IMR-90 (cell line): ENCODE measurements around the gene PSMA8. TPM values are rescaled to one million over a fixed set of nuclear protein-coding genes. Genes with fewer than 3 reads are reported as not detected.

Experiments
- ATAC-seq: fragments of 200-7000 bp; cut with Tn5 transposase; 2 replicates; pipeline ENCODE4 v1.9.1; 2020; ENCODE audit warnings: low read depth, mild to moderate bottlenecking, moderate library complexity
- BruUV-seq: library from RNA; stranded (reverse); fragments of 400-500 nt; replicated peaks from 2 replicates; lab custom pipeline; 2021; lab: Mats Ljungman, UMichigan
- CTCF ChIA-PET: fragments of 300-600 bp; formaldehyde crosslinking; extraction: SDS; loops from one replicate; lab custom pipeline; 2021; ENCODE audit warnings: antibody characterized with exemption; lab: Yijun Ruan, JAX
- POLR2A ChIA-PET: fragments of 300-600 bp; sonication (Branson Sonifier 250); formaldehyde crosslinking; loops from one replicate; lab custom pipeline; 2022; ENCODE audit warnings: antibody characterized with exemption; ENCODE audit not compliant: unreplicated experiment; lab: Charles Lee
- DNase-seq: peaks from one replicate; pipeline ENCODE4 v3.0.0; 2013
- H2AFZ ChIP-seq: replicated peaks from 2 replicates; pipeline ENCODE3; 2013; ENCODE audit warnings: low read length, mild to moderate bottlenecking; ENCODE audit not compliant: poor library complexity
- H2AK5ac ChIP-seq: 2 replicates; pipeline ENCODE4 v1.6.1; 2013; ENCODE audit warnings: low read depth, low read length, inconsistent platforms
- H2AK9ac ChIP-seq: replicated peaks from 2 replicates; pipeline ENCODE3; 2013; ENCODE audit warnings: mild to moderate bottlenecking, low read depth, low read length, moderate library complexity; ENCODE audit not compliant: poor library complexity
- H2BK120ac ChIP-seq: 2 replicates; pipeline ENCODE4 v1.6.1; 2013; ENCODE audit warnings: low read depth, low read length, inconsistent platforms
- H2BK15ac ChIP-seq: 3 replicates; pipeline ENCODE4 v1.6.1; 2013; ENCODE audit warnings: low read depth, low read length, inconsistent platforms
- H2BK20ac ChIP-seq: 2 replicates; pipeline ENCODE4 v1.6.1; 2013; ENCODE audit warnings: low read depth, mild to moderate bottlenecking, inconsistent platforms, low read length, moderate library complexity
- H2BK5ac ChIP-seq: 2 replicates; pipeline ENCODE4 v1.6.1; 2013; ENCODE audit warnings: mild to moderate bottlenecking, low read depth, low read length, inconsistent platforms; ENCODE audit not compliant: poor library complexity, severe bottlenecking
- H3K14ac ChIP-seq: replicated peaks from 2 replicates; pipeline ENCODE4 v1.6.1; 2013; ENCODE audit warnings: low read depth, low read length, inconsistent platforms
- H3K18ac ChIP-seq: 2 replicates; pipeline ENCODE4 v1.6.1; 2013; ENCODE audit warnings: low read depth, low read length, control low read depth
- H3K23ac ChIP-seq: 2 replicates; pipeline ENCODE4 v1.6.1; 2013; ENCODE audit warnings: low read depth, low read length, inconsistent platforms
- H3K27ac ChIP-seq: 2 replicates; pipeline ENCODE4 v1.5.1; 2013; ENCODE audit warnings: mild to moderate bottlenecking, control low read depth, low read length; ENCODE audit not compliant: insufficient read depth
- H3K27me3 ChIP-seq: 2 replicates; pipeline ENCODE4 v1.6.1; 2013; ENCODE audit warnings: low read length; ENCODE audit not compliant: control insufficient read depth, insufficient read depth
- H3K36me3 ChIP-seq: 2 replicates; pipeline ENCODE4 v1.6.1; 2013; ENCODE audit warnings: low read length, mixed read lengths; ENCODE audit not compliant: control insufficient read depth, insufficient read depth
- H3K4ac ChIP-seq: 2 replicates; pipeline ENCODE4 v1.6.1; 2013; ENCODE audit warnings: low read depth, low read length, inconsistent platforms
- H3K4me1 ChIP-seq: 2 replicates; pipeline ENCODE4 v1.6.1; 2013; ENCODE audit warnings: low read length, mixed read lengths; ENCODE audit not compliant: control insufficient read depth, insufficient read depth
- H3K4me2 ChIP-seq: 2 replicates; pipeline ENCODE4 v1.6.1; 2013; ENCODE audit warnings: low read depth, mild to moderate bottlenecking, control low read depth, low read length, moderate library complexity
- H3K4me3 ChIP-seq: 2 replicates; pipeline ENCODE4 v1.5.1; 2013; ENCODE audit warnings: low read depth, mild to moderate bottlenecking, control low read depth, low read length, moderate library complexity; ENCODE audit not compliant: insufficient read depth
- H3K56ac ChIP-seq: 2 replicates; pipeline ENCODE4 v1.6.1; 2013; ENCODE audit warnings: low read length, inconsistent platforms; ENCODE audit not compliant: insufficient read depth; ENCODE audit errors: extremely low read depth
- H3K79me1 ChIP-seq, 2 experiments: 2 replicates each; pipeline ENCODE4 v1.6.1; 2013; ENCODE audit warnings: low read length in 2 of 2, inconsistent platforms in 1 of 2, low read depth in 1 of 2
- H3K9ac ChIP-seq: 2 replicates; pipeline ENCODE4 v1.6.1; 2013; ENCODE audit warnings: low read depth, low read length, control low read depth
- H3K9me1 ChIP-seq: 2 replicates; pipeline ENCODE4 v1.6.1; 2013; ENCODE audit warnings: low read length, inconsistent platforms; ENCODE audit not compliant: insufficient read depth
- H3K9me3 ChIP-seq: 2 replicates; pipeline ENCODE4 v1.6.1; 2013; ENCODE audit warnings: low read length; ENCODE audit not compliant: control insufficient read depth, insufficient read depth
- H4K20me1 ChIP-seq: 2 replicates; pipeline ENCODE4 v1.6.1; 2013; ENCODE audit warnings: low read length, inconsistent platforms; ENCODE audit not compliant: insufficient read depth
- H4K5ac ChIP-seq: 2 replicates; pipeline ENCODE4 v1.6.1; 2013; ENCODE audit warnings: mild to moderate bottlenecking, low read depth, low read length, control low read depth
- H4K8ac ChIP-seq, 2 experiments: 2 replicates each; pipeline ENCODE4 v1.6.1; 2013; ENCODE audit warnings: low read depth in 2 of 2, low read length in 2 of 2, control low read depth in 1 of 2, inconsistent platforms in 1 of 2
- H4K91ac ChIP-seq: 2 replicates; pipeline ENCODE4 v1.6.1; 2013; ENCODE audit warnings: low read depth, low read length, inconsistent platforms; ENCODE audit not compliant: insufficient read depth
- BHLHE40 ChIP-seq: fragments of 150-350 bp; IDR thresholded peaks from 2 replicates; pipeline ENCODE4 v1.6.1; 2016; ENCODE audit warnings: mild to moderate bottlenecking, low read depth, low read length
- CEBPB ChIP-seq: IDR thresholded peaks from 2 replicates; pipeline ENCODE4 v1.6.1; 2012; ENCODE audit warnings: low read depth, low read length, improper control_type of control experiment
- CHD1 ChIP-seq: IDR thresholded peaks from 2 replicates; pipeline ENCODE4 v1.6.1; 2012; ENCODE audit warnings: low read depth, low read length, improper control_type of control experiment
- CTCF ChIP-seq: conservative IDR thresholded peaks from 2 replicates; pipeline ENCODE4 v1.5.1; 2012; ENCODE audit warnings: mild to moderate bottlenecking, low read depth, low read length, improper control_type of control experiment
- ELK1 ChIP-seq: fragments of 150-350 bp; IDR thresholded peaks from 2 replicates; pipeline ENCODE4 v1.6.1; 2016; ENCODE audit warnings: low read depth, mild to moderate bottlenecking, low read length, moderate library complexity, borderline replicate concordance
- FOS ChIP-seq: fragments of 150-350 bp; IDR thresholded peaks from 2 replicates; pipeline ENCODE4 v1.6.1; 2016; ENCODE audit warnings: low read depth, low read length
- MAFK ChIP-seq: IDR thresholded peaks from 2 replicates; pipeline ENCODE4 v1.6.1; 2012; ENCODE audit warnings: low read depth, low read length, improper control_type of control experiment
- MAZ ChIP-seq: IDR thresholded peaks from 2 replicates; pipeline ENCODE4 v1.6.1; 2012; ENCODE audit warnings: low read depth, mild to moderate bottlenecking, low read length, improper control_type of control experiment, moderate library complexity, borderline replicate concordance
- MXI1 ChIP-seq: IDR thresholded peaks from 2 replicates; pipeline ENCODE4 v1.6.1; 2012; ENCODE audit warnings: low read depth, mild to moderate bottlenecking, low read length, moderate library complexity, borderline replicate concordance
- NFE2L2 ChIP-seq: fragments of 150-350 bp; IDR thresholded peaks from 2 replicates; pipeline ENCODE4 v1.6.1; 2016; ENCODE audit warnings: low read depth, mild to moderate bottlenecking, low read length
- POLR2A ChIP-seq: IDR thresholded peaks from 2 replicates; pipeline ENCODE4 v1.6.1; 2012; ENCODE audit warnings: mild to moderate bottlenecking, low read depth, low read length
- RAD21 ChIP-seq: IDR thresholded peaks from 2 replicates; pipeline ENCODE4 v1.6.1; 2012; ENCODE audit warnings: low read length, improper control_type of control experiment
- RCOR1 ChIP-seq: IDR thresholded peaks from 2 replicates; pipeline ENCODE4 v1.6.1; 2012; ENCODE audit warnings: mild to moderate bottlenecking, low read length, improper control_type of control experiment; ENCODE audit not compliant: insufficient replicate concordance
- RFX5 ChIP-seq: IDR thresholded peaks from 2 replicates; pipeline ENCODE4 v1.8.0; 2012; ENCODE audit warnings: low read depth, mild to moderate bottlenecking, low read length, moderate library complexity
- SMC3 ChIP-seq: fragments of 150-350 bp; IDR thresholded peaks from 2 replicates; pipeline ENCODE4 v1.6.1; 2016; ENCODE audit warnings: low read depth, mild to moderate bottlenecking, antibody characterized with exemption, low read length, moderate library complexity
- WGBS, 2 experiments: methylation state at CpG; one replicate each; pipeline versions ENCODE4 v1.1.5 to v1.1.7; 2013; ENCODE audit warnings: missing lambda C conversion rate in 2 of 2; ENCODE audit not compliant: insufficient read length in 1 of 2; ENCODE audit errors: extremely low coverage in 2 of 2; 5-methylcytosine and 5-hydroxymethylcytosine counted together
- dilution Hi-C: fragments of 300-500 bp; cut with HindIII; formaldehyde crosslinking; loops from one replicate; pipeline ENCODE4 v1.14.3; 2018; ENCODE audit warnings: low sequenced_read_pairs; ENCODE audit not compliant: unreplicated experiment
- in situ Hi-C: fragments of 300-500 bp; cut with MboI; formaldehyde crosslinking; loops from 3 replicates; pipeline ENCODE4 v1.14.3; 2019; ENCODE audit warnings: low sequenced_read_pairs, inconsistent platforms, mixed read lengths
- intact Hi-C: fragments of 100-400 bp; cut with micrococcal nuclease; formaldehyde crosslinking; loops from 2 replicates; pipeline ENCODE4 v1.10.0; 2022
- polyA plus RNA-seq, 3 experiments: library from polyadenylated mRNA; depleted of rRNA; stranded (reverse); fragments of >200 nt; gene quantifications; 2 replicates each; pipeline ENCODE4 v1.2.3, GENCODE V29; 2012; ENCODE audit warnings: low replicate concordance in 1 of 3
- total RNA-seq: library from RNA; depleted of rRNA; stranded (reverse); fragments of >200 nt; gene quantifications from 2 replicates; pipeline ENCODE4 v1.2.3, GENCODE V29; 2012
- TF ChIP-seq, protein P1 (sequence below): fragments of 150-350 bp; IDR thresholded peaks from 2 replicates; pipeline ENCODE4 v1.6.1; 2017; ENCODE audit warnings: mild to moderate bottlenecking, antibody characterized with exemption, low read length, low read depth

Gene PSMA8
- total and polyA plus RNA-seq, 2 of the 4 experiments (the other 2 are of a cell fraction), result not detected

DNA sequence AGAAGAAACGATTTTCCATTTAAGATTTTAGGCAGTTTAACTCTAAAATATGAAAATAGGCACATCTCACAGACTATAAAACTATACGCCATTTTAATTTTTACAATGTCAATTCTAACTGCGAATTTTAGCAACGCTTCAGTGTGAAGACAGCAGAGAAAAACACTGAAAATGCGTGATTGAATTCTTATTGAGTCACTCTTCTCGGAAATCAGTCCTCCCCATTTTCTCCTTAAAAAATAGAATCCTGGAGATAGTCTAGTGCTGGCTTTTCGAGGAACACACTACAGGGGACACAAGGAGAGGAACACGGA is 92.2 kb downstream of the PSMA8 start:
- H4K8ac ChIP-seq, result no peak overlapping the region
- peak overlapping the region; percentile 44; the same call in 1 of the 2 replicates for H3K9ac ChIP-seq
- H2BK5ac ChIP-seq, result no peak overlapping the region
- DNase-seq (no peak), ATAC-seq (no peak)
- no peaks in the 10 kb centered on the region for H3K4me1 ChIP-seq
- no TSS peak for BruUV-seq
- peak overlapping the region; percentile 89 for H2AFZ ChIP-seq
- H3K4me3 ChIP-seq, result peak overlapping the region; percentile 69
- intact Hi-C loops, result no loop called here
- H3K9me1 ChIP-seq, result no peaks in the 10 kb centered on the region
- no peak overlapping the region for H2BK15ac ChIP-seq
- H3K23ac ChIP-seq, result no peak overlapping the region
- H3K9me3 ChIP-seq, result no peaks in the 10 kb centered on the region
- no peak overlapping the region for H2AK5ac ChIP-seq
- H4K91ac ChIP-seq, result no peak overlapping the region
- H3K27ac ChIP-seq, result no peak overlapping the region
- TF ChIP-seq RFX5 (no peak), MAFK (no peak), MAZ (no peak), FOS (no peak), CTCF (no peak), RAD21 (no peak), SMC3 (no peak), RCOR1 (no peak), CHD1 (no peak), POLR2A (no peak), CEBPB (no peak), BHLHE40 (no peak), NFE2L2 (no peak), ELK1 (no peak), MXI1 (no peak)
- TF ChIP-seq, protein P1, sequence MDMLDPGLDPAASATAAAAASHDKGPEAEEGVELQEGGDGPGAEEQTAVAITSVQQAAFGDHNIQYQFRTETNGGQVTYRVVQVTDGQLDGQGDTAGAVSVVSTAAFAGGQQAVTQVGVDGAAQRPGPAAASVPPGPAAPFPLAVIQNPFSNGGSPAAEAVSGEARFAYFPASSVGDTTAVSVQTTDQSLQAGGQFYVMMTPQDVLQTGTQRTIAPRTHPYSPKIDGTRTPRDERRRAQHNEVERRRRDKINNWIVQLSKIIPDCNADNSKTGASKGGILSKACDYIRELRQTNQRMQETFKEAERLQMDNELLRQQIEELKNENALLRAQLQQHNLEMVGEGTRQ, result no peak
- H3K27me3 ChIP-seq, result no peaks in the 10 kb centered on the region; the same call in 1 of the 2 replicates
- H2AK9ac ChIP-seq, result peak overlapping the region; percentile 7
- no peaks in the 10 kb centered on the region for H3K36me3 ChIP-seq
- H4K5ac ChIP-seq, result no peak overlapping the region
- H2BK120ac ChIP-seq, result no peak overlapping the region
- in situ Hi-C loops, result no loop called here
- H3K4me2 ChIP-seq, result peak overlapping the region; percentile 81
- CTCF ChIA-PET, result no interaction called here
- H3K79me1 ChIP-seq, result no peaks in the 10 kb centered on the region
- H4K20me1 ChIP-seq, result no peaks in the 10 kb centered on the region
- POLR2A ChIA-PET, result interaction anchor here (0.6 kb wide), 1 partner anchor 50 kb away, joined by 3 read pairs; no protein-coding TSS in a partner anchor
- 0 out of 2 replicates have a peak overlapping the region, but pooled peaks have one; percentile 25 for H3K14ac ChIP-seq
- dilution Hi-C loops, result no loop called here
- no CpG with 5 or more reads among the region's 8 CpGs for WGBS, 2 experiments
- H3K56ac ChIP-seq, result no peak overlapping the region
- H2BK20ac ChIP-seq, result no peak overlapping the region
- no peak overlapping the region for H3K18ac ChIP-seq
- no peak overlapping the region for H3K4ac ChIP-seq
